ENCODE measurements around the gene GPHN.

DNA sequence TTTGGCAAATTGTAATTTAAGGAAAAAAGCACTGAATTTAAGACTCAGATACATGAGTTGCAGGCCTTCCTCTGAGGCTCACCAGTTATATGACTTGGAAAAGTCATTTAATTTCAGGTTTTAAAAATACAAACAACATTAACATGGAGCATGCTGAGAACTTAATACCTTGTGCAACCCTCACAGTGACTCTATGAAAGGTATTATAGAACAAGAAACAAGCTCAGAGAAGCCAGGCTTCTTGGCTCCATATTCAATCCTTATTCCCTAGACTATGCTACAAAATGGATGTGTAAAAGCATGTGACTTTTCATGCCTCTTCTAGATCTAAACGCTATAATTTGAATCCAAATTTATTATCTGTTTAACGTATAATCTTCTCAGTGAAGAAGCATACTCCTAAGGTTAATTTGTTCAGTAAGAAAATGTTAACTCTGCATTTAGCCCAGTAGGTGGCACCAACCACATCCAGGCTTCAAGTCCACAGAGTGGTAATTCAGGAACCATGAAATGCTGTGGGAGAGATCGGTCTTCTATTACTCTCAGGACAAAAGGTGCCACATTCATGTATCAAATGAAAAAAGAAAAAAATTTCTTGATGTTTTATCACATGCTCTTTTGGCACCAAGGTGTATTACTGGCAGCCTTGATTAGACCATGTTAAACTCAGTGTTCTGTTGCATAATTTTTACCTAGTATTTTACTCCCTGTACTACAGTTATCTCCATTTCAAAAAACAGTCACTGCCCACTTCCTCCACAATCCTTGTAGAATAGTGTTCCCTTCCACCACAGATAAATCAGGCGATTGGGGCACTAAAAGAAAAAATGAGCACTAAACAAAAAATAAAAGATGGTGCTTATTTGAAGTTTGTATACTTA lies 12.5 kb upstream of the GPHN start:
- TF ChIP-seq POLR2AphosphoS5 (IDR thresholded peaks at IDR 0.05; ENCODE audit: low read depth, low read length) (no peak), TAF1 (IDR thresholded peaks at IDR 0.05; ENCODE audit: borderline replicate concordance, insufficient read depth, low read length) (no peak), FOXP2 (optimal IDR thresholded peaks at IDR 0.05; ENCODE audit: borderline replicate concordance, extremely low read depth, extremely low read length, insufficient read depth) (no peak)
- TF ChIP-seq, protein P1, sequence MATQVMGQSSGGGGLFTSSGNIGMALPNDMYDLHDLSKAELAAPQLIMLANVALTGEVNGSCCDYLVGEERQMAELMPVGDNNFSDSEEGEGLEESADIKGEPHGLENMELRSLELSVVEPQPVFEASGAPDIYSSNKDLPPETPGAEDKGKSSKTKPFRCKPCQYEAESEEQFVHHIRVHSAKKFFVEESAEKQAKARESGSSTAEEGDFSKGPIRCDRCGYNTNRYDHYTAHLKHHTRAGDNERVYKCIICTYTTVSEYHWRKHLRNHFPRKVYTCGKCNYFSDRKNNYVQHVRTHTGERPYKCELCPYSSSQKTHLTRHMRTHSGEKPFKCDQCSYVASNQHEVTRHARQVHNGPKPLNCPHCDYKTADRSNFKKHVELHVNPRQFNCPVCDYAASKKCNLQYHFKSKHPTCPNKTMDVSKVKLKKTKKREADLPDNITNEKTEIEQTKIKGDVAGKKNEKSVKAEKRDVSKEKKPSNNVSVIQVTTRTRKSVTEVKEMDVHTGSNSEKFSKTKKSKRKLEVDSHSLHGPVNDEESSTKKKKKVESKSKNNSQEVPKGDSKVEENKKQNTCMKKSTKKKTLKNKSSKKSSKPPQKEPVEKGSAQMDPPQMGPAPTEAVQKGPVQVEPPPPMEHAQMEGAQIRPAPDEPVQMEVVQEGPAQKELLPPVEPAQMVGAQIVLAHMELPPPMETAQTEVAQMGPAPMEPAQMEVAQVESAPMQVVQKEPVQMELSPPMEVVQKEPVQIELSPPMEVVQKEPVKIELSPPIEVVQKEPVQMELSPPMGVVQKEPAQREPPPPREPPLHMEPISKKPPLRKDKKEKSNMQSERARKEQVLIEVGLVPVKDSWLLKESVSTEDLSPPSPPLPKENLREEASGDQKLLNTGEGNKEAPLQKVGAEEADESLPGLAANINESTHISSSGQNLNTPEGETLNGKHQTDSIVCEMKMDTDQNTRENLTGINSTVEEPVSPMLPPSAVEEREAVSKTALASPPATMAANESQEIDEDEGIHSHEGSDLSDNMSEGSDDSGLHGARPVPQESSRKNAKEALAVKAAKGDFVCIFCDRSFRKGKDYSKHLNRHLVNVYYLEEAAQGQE (IDR thresholded peaks at IDR 0.05; ENCODE audit: insufficient read depth in 1 of 2, low read depth in 2 of 2, low read length in 2 of 2): no peak

Data from PFSK-1 (cell line).